SK-N-SH (cell line): Measurements from ENCODE around the gene MSI1. TPM values are rescaled to one million over a fixed set of nuclear protein-coding genes. Genes with fewer than 3 reads are reported as not detected.

Source experiments
- CTCF ChIA-PET: fragments of 300-600, 350-600 bp; formaldehyde crosslinking; extraction: SDS; loops from one replicate; lab custom pipeline; 2021; lab: Yijun Ruan, JAX
- POLR2A ChIA-PET: fragments of 350-600 bp; sonication (Branson Sonifier 250); formaldehyde crosslinking; extraction: SDS; loops from one replicate; lab custom pipeline; 2020; ENCODE audit warnings: antibody characterized with exemption, inconsistent platforms; lab: Yijun Ruan, JAX
- DNase-seq: peaks from one replicate; pipeline ENCODE4 v3.0.0; 2012
- H2AFZ ChIP-seq: fragments of 200-600 bp; sonication (generic); 2 replicates; pipeline ENCODE4 v1.8.1; 2016; ENCODE audit warnings: antibody characterized with exemption, mild to moderate bottlenecking, low read depth
- H3F3A ChIP-seq: fragments of 200-600 bp; sonication (generic); replicated peaks from 2 replicates; pipeline ENCODE3; 2016; ENCODE audit warnings: antibody characterized with exemption, mild to moderate bottlenecking; ENCODE audit not compliant: insufficient read depth
- H3K27ac ChIP-seq, 2 experiments: fragments of 200-500 bp in 1 of 2; fragments of 200-600 bp in 1 of 2; sonication (Bioruptor generic) in 1 of 2; sonication (generic), shearing (Covaris generic) in 1 of 2; 2 replicates each; pipeline versions ENCODE4 v1.5.1 to v1.6.1; 2014 to 2016; ENCODE audit warnings: low read depth in 2 of 2, inconsistent platforms in 1 of 2, low read length in 1 of 2, mild to moderate bottlenecking in 1 of 2, mixed read lengths in 1 of 2
- H3K27me3 ChIP-seq: fragments of 200-600 bp; sonication (generic), shearing (Covaris generic); 2 replicates; pipeline ENCODE4 v1.6.1; 2016; ENCODE audit warnings: mixed run types; ENCODE audit not compliant: insufficient read depth
- H3K36me3 ChIP-seq, 2 experiments: fragments of 200-500 bp in 1 of 2; fragments of 200-600 bp in 1 of 2; sonication (Bioruptor generic) in 1 of 2; sonication (generic) in 1 of 2; replicated peaks in 1 of 2; 2 replicates each; pipeline versions ENCODE3 to v1.5.1; 2014 to 2016; ENCODE audit warnings: low read length in 1 of 2, mild to moderate bottlenecking in 1 of 2; ENCODE audit not compliant: insufficient read depth in 2 of 2, control insufficient read depth in 1 of 2
- H3K4me1 ChIP-seq, 2 experiments: fragments of 200-500 bp in 1 of 2; fragments of 200-600 bp in 1 of 2; sonication (Bioruptor generic) in 1 of 2; sonication (generic), shearing (Covaris generic) in 1 of 2; 2 replicates each; pipeline versions ENCODE4 v1.5.1 to v1.6.1; 2014 to 2016; ENCODE audit warnings: low read depth in 1 of 2, low read length in 1 of 2, mixed run types in 1 of 2; ENCODE audit not compliant: insufficient read depth in 2 of 2, control insufficient read depth in 1 of 2
- H3K4me2 ChIP-seq: fragments of 200-600 bp; sonication (generic), shearing (Covaris generic); 2 replicates; pipeline ENCODE4 v1.6.1; 2017; ENCODE audit warnings: mixed run types
- H3K4me3 ChIP-seq, 2 experiments: fragments of 200-500 bp in 1 of 2; fragments of 200-600 bp in 1 of 2; sonication (Bioruptor generic) in 1 of 2; sonication (generic), shearing (Covaris generic) in 1 of 2; 2 replicates each; pipeline versions ENCODE4 v1.5.1 to v1.8.1; 2014 to 2016; ENCODE audit warnings: low read depth in 2 of 2, inconsistent platforms in 1 of 2, low read length in 1 of 2, mild to moderate bottlenecking in 1 of 2, mixed read lengths in 1 of 2, moderate library complexity in 1 of 2
- H3K79me2 ChIP-seq: fragments of 200-600 bp; sonication (generic); 2 replicates; pipeline ENCODE4 v1.8.1; 2017; ENCODE audit warnings: mild to moderate bottlenecking; ENCODE audit not compliant: insufficient read depth
- H3K9ac ChIP-seq: fragments of 200-600 bp; sonication (generic); 2 replicates; pipeline ENCODE4 v1.6.1; 2017; ENCODE audit warnings: mixed run types
- H3K9me2 ChIP-seq: fragments of 200-600 bp; sonication (generic); 2 replicates; pipeline ENCODE4 v1.6.1; 2017; ENCODE audit warnings: mixed run types
- H3K9me3 ChIP-seq: fragments of 200-600 bp; sonication (generic); 2 replicates; pipeline ENCODE4 v1.6.1; 2017; ENCODE audit warnings: mixed run types, mild to moderate bottlenecking, moderate library complexity
- H4K20me1 ChIP-seq: fragments of 200-600 bp; sonication (generic); 2 replicates; pipeline ENCODE4 v1.6.1; 2017; ENCODE audit warnings: mild to moderate bottlenecking, mixed run types; ENCODE audit not compliant: insufficient read depth
- CHD2 ChIP-seq: fragments of 150-350 bp; IDR thresholded peaks from 2 replicates; pipeline ENCODE4 v1.6.1; 2018; ENCODE audit warnings: low read length; ENCODE audit not compliant: partially characterized antibody
- ELF1 ChIP-seq: IDR thresholded peaks from 2 replicates; pipeline ENCODE4 v1.4.0; 2012
- EP300 ChIP-seq, 2 experiments: IDR thresholded peaks; 2 replicates each; pipeline versions ENCODE4 v1.4.0 to v1.6.1; 2012; ENCODE audit warnings: borderline replicate concordance in 1 of 2, low read depth in 1 of 2, low read length in 1 of 2
- EZH2phosphoT487 ChIP-seq: fragments of 200-600 bp; sonication (generic); IDR thresholded peaks from 2 replicates; pipeline ENCODE4 v1.6.1; 2017; ENCODE audit warnings: low read depth, mixed run types, mild to moderate bottlenecking, antibody characterized with exemption, moderate library complexity, borderline replicate concordance
- FOSL2 ChIP-seq: IDR thresholded peaks from 2 replicates; pipeline ENCODE4 v1.4.0; 2012; ENCODE audit warnings: low read depth, mild to moderate bottlenecking, moderate library complexity, borderline replicate concordance
- FOXJ3 ChIP-seq: sonication (generic); formaldehyde crosslinking; IDR thresholded peaks from 2 replicates; pipeline ENCODE4 v1.5.1; 2020; ENCODE audit warnings: mild to moderate bottlenecking, missing genetic modification reagents
- GABPA ChIP-seq: IDR thresholded peaks from 2 replicates; pipeline ENCODE4 v1.4.0; 2012; ENCODE audit warnings: low read depth, mild to moderate bottlenecking
- MAX ChIP-seq: IDR thresholded peaks from 2 replicates; pipeline ENCODE4 v1.4.0; 2012; ENCODE audit warnings: low read depth
- MEF2A ChIP-seq: IDR thresholded peaks from 2 replicates; pipeline ENCODE4 v1.4.0; 2012; ENCODE audit warnings: low read depth, borderline replicate concordance
- RAD21 ChIP-seq: IDR thresholded peaks from 2 replicates; pipeline ENCODE4 v1.6.1; 2012; ENCODE audit warnings: mild to moderate bottlenecking, low read length
- RCOR1 ChIP-seq: fragments of 150-350 bp; IDR thresholded peaks from 2 replicates; pipeline ENCODE4 v1.6.1; 2017; ENCODE audit warnings: antibody characterized with exemption, low read length
- REST ChIP-seq: IDR thresholded peaks from 2 replicates; pipeline ENCODE4 v1.6.1; 2012; ENCODE audit warnings: mild to moderate bottlenecking, low read depth, low read length, moderate library complexity
- RFX5 ChIP-seq: IDR thresholded peaks from 2 replicates; pipeline ENCODE4 v1.6.1; 2012; ENCODE audit warnings: mild to moderate bottlenecking, improper control_type of control experiment, low read length
- SMC3 ChIP-seq: IDR thresholded peaks from 2 replicates; pipeline ENCODE4 v1.6.1; 2012; ENCODE audit warnings: low read depth, low read length, improper control_type of control experiment
- TCF12 ChIP-seq: IDR thresholded peaks from 2 replicates; pipeline ENCODE4 v1.4.0; 2012
- TEAD4 ChIP-seq: IDR thresholded peaks from 2 replicates; pipeline ENCODE4 v1.4.0; 2012; ENCODE audit warnings: mild to moderate bottlenecking, borderline replicate concordance; ENCODE audit not compliant: insufficient read depth
- USF1 ChIP-seq: IDR thresholded peaks from 2 replicates; pipeline ENCODE4 v1.4.0; 2012; ENCODE audit warnings: low read depth, borderline replicate concordance
- YY1 ChIP-seq: IDR thresholded peaks from 2 replicates; pipeline ENCODE4 v1.4.0; 2012; ENCODE audit warnings: low read depth, mild to moderate bottlenecking
- WGBS: methylation state at CpG from one replicate; pipeline ENCODE4 v1.1.6; 2017; ENCODE audit warnings: low lambda C conversion rate; 5-methylcytosine and 5-hydroxymethylcytosine counted together
- polyA plus RNA-seq, 3 experiments: library from polyadenylated mRNA; depleted of rRNA; stranded (reverse); fragments of >200 nt; gene quantifications; 2 replicates each; pipeline ENCODE4 v1.2.3, GENCODE V29; 2012
- TF ChIP-seq, protein P1 (sequence below): fragments of 150-350 bp; IDR thresholded peaks from 2 replicates; pipeline ENCODE4 v1.6.1; 2016; ENCODE audit warnings: mild to moderate bottlenecking, low read depth, low read length

MSI1 gene
- polyA plus RNA-seq, 1 of the 3 experiments (the other 2 are of a cell fraction): 1.7 TPM

GRCh38 chr12:120342175-120343038, 26.6 kb downstream of the MSI1 start (continued):
- no peak for TF ChIP-seq EP300 (IDR thresholded peaks at IDR 0.05; ENCODE audit: borderline replicate concordance in 1 of 2, low read depth in 1 of 2, low read length in 1 of 2)
- no peak for TF ChIP-seq MAX
- no peak for TF ChIP-seq TEAD4
- TF ChIP-seq, protein P1, sequence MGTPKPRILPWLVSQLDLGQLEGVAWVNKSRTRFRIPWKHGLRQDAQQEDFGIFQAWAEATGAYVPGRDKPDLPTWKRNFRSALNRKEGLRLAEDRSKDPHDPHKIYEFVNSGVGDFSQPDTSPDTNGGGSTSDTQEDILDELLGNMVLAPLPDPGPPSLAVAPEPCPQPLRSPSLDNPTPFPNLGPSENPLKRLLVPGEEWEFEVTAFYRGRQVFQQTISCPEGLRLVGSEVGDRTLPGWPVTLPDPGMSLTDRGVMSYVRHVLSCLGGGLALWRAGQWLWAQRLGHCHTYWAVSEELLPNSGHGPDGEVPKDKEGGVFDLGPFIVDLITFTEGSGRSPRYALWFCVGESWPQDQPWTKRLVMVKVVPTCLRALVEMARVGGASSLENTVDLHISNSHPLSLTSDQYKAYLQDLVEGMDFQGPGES: no peak
- TF ChIP-seq GABPA: no peak
- no peak for TF ChIP-seq FOXJ3 (CRISPR knock-in tag)
- TF ChIP-seq REST: no peak
- TF ChIP-seq RAD21: no peak

DNA sequence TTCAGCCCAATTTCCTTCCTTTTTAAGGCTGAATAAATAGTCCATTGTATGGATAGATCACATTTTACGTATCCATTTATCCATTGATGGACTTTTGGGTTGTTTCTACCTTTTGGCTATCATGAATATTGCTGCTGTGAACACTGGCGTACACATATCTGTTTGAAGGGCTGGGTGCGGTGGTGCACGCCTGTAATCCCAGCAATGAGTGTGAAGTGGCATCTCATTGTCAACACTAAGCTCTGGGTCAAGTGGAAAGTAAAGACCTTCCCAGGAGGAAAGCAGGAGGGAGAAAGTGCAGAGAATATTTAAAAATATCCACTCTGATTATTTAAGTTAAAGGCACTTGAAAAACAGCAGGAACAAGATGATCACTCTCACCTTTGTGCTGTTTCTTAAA, 29.7 kb downstream of the MSI1 start:
- H3K4me2 ChIP-seq: no peak overlapping the region
- H3K4me1 ChIP-seq: no peaks in the 10 kb centered on the region
- no peak overlapping the region for H3K27ac ChIP-seq
- no peak for DNase-seq
- ChIA-PET POLR2A (no interaction called here), CTCF (interaction anchor here (0.6 to 7.0 kb wide), 3 partner anchors 37 to 310 kb away, joined by 3 to 46 read pairs (median 3); partner anchors contain the start of gene SIRT4)
- H3K9me3 ChIP-seq: no peaks in the 10 kb centered on the region; the same call in 1 of the 2 replicates
- H3K79me2 ChIP-seq: no peaks in the 10 kb centered on the region
- H3K9ac ChIP-seq: no peak overlapping the region
- no peak overlapping the region for H3K4me3 ChIP-seq
- 77% methylated on average over 4 of the region's 4 CpGs for WGBS
- no peaks in the 10 kb centered on the region for H3K27me3 ChIP-seq
- H3F3A ChIP-seq: no peaks in the 10 kb centered on the region
- no peak overlapping the region for H2AFZ ChIP-seq
- TF ChIP-seq MEF2A (no peak), YY1 (no peak), TCF12 (no peak), RFX5 (no peak), REST (no peak), FOSL2 (no peak), MAX (no peak), CHD2 (no peak), ELF1 (no peak), RCOR1 (no peak), USF1 (no peak), EZH2phosphoT487 (no peak), SMC3 (no peak)
- TF ChIP-seq, protein P1: no peak
- H3K36me3 ChIP-seq: no peaks in the 10 kb centered on the region
- H3K9me2 ChIP-seq: no peaks in the 10 kb centered on the region
- H4K20me1 ChIP-seq: no peaks in the 10 kb centered on the region
